ENCODE measurements around the gene TSPAN17.
A peak's percentile ranks its signal among the peaks of the same experiment; 100 is the strongest.
"Not testable (repeated sequence)": the region's sequence is repeated elsewhere in the genome, so short reads cannot be mapped to it uniquely, and the experiment has no call there.

TSPAN17 gene, protein sequence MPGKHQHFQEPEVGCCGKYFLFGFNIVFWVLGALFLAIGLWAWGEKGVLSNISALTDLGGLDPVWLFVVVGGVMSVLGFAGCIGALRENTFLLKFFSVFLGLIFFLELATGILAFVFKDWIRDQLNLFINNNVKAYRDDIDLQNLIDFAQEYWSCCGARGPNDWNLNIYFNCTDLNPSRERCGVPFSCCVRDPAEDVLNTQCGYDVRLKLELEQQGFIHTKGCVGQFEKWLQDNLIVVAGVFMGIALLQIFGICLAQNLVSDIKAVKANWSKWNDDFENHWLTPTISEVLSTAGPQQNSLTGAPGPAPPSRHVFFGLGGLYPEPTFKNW

DNA sequence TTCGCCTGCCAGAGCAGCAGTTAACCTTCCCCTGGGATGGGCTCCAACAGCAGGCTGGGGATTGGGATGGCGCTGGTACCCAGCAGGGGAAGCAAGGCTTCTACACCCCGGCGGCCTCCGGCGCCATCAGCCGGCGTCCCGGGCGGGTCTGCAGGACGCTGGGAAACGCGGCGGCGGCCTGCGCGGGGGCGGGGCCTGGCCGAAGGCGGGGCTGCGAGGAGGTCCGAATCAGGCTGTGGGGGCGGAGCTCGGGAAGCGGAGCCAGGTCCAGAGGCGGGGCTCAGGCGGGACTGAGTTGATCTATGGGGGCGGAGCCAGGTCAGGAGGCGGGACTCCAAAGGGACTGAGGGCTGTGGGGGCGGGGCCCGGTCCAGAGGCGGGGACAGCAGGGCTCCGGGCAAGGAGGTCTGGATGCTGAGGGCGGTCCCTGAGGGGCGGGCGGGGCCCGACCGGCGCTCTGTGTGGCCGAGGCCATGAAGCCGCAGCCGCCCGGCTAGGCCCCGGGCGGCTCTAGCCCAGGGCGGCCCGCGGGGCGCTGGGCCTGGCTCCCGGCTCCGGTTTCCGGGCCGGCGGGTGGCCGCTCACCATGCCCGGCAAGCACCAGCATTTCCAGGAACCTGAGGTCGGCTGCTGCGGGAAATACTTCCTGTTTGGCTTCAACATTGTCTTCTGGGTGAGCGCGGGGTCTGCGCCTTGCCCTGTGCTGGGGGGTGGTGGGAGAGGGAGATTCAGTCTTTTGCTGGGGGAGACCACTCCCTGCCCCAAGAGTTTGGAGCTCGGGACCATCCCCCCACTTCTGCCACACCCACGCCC, at the start of gene TSPAN17:
Gene TSPAN17, plus strand, starts transcription at position 455 of the 813 bp plus-strand sequence. Its CDS starts 132 bp downstream, at position 587.
- peak; percentile 89 to 99 (median 96) for DNase-seq (ENCODE audit: low read depth in 3 of 3)

DNA sequence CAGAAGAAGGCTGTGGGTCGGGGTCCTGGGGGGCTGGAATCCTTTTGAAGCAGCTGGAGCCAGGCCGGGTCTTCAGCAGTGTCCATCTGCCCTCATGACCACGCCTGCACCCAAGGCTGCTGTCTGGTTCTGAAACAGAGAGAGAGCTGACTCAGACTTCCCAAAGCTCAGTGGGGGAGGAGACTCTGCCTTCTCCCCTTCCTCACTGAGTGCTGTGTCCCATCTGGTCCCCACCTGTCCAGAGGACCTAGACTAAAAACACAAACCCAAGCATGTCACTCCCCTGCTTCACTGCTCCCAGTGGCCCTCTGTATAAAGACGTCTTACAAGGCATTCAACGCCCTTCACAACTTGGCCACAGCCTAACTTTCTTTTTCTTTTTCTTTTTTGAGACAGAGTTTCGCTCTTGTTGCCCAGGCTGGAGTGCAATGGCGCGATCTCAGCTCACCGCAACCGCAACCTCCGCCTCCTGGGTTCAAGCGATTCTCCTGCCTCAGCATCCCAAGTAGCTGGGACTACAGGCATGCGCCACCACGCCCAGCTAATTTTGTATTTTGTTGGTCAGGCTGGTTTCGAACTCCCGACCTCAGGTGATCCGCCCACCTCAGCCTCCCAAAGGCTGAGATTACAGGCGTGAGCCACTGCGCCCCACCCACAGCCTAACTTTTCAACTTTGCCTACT, 47.4 kb upstream of the TSPAN17 start:
- DNase-seq (ENCODE audit: low read depth in 3 of 3), result not testable (repeated sequence)

DNA sequence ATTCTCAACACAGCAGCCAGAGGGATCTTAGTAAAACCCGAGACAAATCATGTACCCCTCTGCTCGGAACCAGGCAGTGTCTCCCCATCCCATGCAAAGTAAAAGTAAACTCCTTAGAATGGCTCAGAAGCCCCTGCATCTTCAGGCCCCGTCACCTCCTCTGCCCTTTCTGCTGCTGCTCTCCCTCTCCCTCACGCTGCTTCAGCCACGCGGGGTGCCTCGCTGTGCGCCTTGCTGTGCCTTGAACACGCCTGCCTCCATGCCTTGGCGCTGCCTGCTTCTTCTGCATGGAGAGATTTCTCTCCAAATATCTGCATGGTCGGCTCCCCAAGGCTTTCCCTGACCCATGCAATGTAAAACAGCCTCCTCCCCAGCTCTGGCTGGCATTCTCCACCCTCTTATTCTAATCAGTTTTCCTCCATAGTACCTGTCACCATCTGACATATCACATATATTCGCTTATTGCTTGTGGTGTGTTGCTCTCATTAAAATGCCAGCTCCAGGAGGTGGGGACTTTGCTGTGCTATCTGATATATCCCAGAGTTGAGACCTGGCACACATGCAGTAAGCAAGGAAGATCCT, 45.3 kb upstream of the TSPAN17 start:
- DNase-seq (ENCODE audit: low read depth in 3 of 3), result no peak

DNA sequence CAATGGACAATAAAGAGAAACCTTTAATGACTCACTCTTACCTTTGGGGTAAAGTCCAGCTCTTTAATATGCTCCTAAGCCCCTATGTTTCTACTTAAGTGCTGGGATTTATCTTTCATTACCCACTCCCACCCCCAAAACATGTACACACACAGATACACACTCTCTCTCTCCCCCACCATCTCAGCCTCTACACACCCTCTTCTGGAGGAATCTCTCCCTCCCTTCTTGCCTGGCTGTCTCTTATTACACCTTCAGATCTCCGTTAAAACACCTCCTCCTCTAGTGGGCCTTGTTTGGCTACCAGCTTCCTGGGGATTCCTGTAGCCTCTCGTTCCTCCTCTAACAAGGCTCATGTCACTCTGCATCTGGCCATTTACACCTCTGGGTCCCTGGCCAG, 44.2 kb upstream of the TSPAN17 start:
- DNase-seq (ENCODE audit: low read depth in 3 of 3), result no peak

DNA sequence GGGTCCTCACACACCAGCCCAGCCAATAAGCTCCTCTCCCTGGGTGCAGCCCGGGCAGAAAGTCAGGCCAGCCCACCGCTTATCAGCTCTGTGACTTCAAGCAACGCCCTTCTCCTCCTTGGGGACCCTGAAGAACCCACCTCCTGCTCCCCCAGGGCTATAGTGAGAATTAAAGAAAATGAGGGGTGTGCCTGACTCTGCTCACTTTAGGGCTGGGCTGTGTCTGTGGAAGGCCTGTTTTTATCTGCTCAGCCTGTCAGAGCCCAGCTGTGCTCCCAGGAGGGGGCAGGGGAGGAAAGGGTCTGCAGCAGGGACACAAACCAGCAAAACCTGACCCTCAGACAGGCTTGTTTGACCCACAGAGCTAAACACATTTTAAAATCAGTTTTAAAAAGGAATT, 41.3 kb upstream of the TSPAN17 start:
- DNase-seq (ENCODE audit: low read depth in 3 of 3), result no peak

DNA sequence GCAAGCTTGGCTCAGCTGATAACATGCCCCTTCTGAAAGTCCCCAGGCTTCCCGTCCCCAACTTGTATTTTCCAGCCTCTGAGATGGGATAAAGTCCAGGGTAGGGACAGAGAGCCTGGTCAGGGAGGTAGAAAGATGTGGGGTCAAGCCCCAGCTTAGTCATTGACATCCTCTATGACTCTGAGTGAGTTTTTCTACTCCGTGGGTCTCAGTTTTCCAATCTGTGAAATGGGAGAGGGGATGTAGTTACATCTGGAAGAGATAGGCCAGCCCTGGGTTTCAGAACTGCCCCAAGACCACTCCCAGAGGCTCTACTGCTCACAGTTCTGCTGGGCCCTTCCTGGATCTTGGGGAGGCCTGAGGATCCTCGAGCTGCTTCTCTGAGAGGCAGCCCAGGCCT, 40.4 kb upstream of the TSPAN17 start:
- DNase-seq (ENCODE audit: low read depth in 3 of 3), result no peak

DNA sequence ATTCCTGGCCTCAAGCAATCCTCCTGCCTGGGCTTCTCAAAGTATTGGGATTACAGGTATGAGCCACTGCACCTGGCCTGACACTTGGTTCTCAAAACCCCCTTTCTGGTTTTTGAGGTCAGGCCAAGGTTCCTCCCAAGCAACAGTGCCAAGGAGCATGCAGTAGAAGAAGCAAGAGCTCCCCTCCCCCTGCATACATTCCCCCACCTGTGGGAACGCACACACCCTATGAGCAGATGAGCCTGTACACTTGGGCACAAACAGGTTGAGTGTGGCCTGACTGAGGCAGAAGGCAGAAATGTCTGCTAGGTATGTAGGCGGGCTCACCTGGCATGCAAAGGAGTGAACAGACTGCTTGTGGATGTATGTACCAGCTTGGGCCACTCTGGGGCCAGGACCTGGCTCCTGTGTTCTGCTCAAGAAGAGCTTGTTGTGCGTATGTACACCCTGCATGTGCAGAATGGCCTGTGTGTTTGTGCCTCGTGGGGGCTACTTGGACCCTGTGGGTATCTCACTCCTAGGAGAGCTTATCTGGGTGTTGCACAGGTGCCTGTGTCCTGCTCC, 39.1 kb upstream of the TSPAN17 start:
- DNase-seq (ENCODE audit: low read depth in 3 of 3), result no peak

DNA sequence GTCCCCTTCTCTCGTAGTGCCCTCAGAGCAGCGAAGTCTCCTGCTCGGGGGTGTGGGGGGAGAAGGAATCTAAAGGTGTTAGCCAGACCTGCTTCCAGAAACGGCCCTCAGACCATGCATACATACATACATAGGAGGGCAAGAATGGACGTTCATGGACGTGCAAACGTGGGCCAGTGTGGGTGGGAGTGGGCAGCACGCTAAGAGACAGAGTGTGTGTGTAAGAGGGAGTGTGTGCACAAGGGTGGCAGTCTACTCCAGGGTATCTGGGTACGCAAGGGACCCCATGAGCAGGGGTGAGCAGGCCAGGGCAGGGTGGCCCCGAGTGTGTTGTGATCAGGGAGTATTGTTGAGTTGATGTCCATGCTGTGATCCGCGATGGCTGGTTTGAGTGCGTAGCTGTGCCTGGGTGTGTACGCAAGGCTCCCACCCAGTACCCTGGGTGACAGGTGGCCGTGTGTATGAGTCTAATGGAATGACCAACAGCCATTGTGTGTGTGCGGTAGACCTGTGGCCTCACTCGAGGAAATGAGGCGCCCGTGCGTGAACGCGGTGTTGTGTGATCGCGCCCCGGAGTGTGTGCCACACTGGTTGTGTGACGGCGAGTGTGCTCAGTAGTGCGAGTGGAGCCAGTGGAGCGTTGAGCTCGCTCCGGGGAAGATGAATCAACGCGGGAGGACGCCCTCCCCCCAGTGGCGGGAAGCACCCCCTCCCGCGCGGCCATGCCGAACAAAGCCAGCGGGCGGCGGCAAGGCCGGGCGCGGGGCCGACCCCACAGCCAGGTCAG, 38.2 kb upstream of the TSPAN17 start:
- no peak for DNase-seq (ENCODE audit: low read depth in 3 of 3)

DNA sequence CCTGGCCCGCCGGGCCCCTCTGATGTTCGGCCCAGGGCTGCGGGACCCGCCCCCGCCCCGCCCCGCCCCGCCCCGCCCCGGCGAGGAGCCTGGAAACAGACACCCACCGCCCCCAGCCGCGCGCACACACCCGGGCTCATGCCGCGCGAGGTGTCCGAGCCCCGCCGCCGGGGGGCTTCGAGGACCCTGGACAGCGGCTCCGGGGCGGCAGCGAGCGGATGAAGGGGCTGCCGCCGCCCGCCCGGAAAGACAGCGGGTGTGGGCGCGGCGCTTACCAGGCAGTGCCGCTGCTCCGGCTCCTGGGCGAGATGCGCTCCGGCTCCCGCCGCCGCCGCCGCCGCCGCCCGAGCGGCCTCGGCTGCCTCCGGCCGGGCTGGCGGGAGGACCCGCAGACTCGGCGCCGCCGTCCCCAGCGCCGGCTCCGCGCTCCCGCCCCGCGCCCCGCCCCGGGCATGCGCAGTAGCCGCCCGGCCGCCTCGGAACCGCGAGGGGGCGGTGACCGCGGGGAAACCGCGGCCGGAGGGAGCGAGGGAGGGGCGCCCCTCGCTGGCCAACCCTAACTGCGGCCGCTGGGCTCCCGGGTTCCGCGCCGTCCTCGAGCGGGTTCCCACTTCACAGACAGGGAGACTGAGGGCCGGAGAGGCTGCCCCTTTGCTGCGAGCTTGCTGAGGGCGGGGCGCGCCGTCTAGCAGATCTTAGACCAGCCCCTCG, 37.4 kb upstream of the TSPAN17 start, which contains the start of gene GPRIN1:
Gene GPRIN1, minus strand, starts transcription at position 433 of the 711 bp plus-strand sequence. CDS start 10,322 bp downstream, outside the sequence.
- DNase-seq (ENCODE audit: low read depth in 3 of 3), result peak in 2 of 3 experiments; percentile 16 to 55

DNA sequence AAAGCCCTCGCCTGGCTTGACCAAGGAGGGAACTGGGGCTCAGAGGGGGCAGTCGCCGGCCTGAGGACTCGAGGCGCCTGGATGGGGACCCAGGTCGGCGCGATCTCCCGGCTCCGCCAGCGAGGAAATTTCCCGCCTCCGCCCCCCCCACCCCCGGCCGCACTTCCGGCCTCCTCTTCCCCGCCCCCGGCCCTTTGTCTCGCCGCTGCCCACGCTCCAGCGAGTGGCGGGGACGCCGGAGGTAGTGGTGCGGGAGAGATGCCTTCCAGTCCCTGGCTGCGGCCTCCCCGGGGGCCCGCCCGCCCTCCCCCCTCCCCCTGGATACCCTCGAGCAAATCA, 36.9 kb upstream of the TSPAN17 start:
- no peak for DNase-seq (ENCODE audit: low read depth in 3 of 3)

DNA sequence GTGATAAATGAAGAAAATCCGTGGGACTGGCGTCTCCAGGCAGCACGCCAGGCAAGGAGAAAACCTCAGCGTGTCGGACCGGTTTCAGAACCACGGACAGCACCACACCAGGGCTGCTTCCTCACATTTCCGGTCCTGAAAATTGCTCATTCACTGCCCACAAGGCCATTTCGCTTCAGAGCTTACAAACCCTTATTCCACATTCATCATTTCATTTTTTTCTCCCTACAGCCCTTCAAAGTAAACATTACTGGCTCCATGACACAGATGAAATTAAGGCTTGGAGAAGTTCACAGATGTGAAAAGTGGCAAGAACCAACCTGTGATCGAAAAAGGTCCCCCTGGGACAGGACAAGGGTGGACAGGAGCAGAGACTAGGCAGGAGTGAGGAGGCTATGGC, 35.8 kb upstream of the TSPAN17 start:
- DNase-seq (ENCODE audit: low read depth in 3 of 3), result no peak

DNA sequence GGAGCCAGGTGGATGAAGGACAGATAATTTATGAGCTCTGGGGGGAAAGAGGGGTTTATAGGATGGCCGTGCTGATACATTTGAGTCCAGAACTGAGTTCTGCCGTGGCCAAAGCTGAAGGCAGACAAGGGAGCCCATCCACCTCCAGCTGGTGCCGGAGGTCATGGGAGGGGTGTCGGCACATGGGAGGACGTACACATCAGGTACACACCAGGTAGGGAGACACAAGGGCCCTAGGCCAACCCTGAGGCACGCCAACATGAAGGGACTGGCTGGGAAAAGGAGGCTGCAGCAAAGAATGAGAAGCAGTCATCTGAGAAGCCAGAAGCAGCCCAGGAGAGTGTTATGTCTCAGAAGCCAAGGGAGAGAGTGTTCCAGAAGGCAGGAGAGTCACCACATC, 35.3 kb upstream of the TSPAN17 start:
- no peak for DNase-seq (ENCODE audit: low read depth in 3 of 3)

DNA sequence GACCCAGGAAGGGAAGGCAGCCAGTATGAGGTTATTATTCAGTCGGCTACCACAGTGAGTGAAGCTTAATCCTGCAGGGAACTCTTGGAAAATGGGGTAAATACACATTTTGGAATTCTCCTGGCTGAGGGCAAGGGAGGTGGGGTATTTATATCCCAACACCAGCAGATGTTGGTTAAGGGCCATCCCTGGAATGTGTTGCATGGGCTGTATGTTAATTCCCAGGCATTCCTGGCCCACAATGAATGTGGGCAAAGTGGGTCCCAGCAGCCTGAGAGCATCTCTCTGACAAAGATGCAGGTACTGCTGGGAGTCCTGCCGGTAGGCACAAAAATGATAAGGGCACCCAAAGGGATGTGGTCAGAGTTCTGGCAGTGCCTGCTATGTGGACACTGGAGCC, 34.4 kb upstream of the TSPAN17 start:
- DNase-seq (ENCODE audit: low read depth in 3 of 3), result no peak

DNA sequence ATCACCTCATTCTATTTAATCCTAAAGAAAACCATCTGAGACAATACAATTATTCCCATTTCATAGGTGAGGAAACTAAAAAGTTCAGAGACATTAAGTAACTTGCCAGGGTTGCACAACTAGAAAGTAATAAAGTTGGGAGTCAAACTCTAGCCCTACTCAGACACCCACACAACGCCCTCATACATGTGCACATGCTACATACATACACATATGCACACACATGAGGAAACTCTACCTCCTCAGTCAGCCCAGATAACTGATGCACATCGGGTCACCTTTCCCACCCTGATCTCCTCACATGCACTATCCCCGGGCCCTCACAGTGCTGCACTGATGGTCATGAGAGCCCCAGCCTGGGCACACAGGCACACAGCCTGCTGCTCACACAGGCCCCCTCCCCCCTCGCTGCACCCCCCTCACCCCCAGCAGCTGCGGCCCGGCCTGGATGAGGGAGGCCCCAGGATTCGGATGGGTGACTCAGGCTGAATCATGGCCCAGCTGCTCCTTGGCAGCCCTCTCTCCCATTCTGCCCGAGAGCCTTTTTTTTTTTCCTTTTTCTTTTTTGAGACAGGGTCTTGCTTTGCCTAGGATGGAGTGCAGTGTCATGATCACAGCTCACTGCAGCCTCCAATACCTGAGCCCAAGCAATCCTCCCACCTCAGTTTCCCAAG, 32.3 kb upstream of the TSPAN17 start:
- no peak for DNase-seq (ENCODE audit: low read depth in 3 of 3)

DNA sequence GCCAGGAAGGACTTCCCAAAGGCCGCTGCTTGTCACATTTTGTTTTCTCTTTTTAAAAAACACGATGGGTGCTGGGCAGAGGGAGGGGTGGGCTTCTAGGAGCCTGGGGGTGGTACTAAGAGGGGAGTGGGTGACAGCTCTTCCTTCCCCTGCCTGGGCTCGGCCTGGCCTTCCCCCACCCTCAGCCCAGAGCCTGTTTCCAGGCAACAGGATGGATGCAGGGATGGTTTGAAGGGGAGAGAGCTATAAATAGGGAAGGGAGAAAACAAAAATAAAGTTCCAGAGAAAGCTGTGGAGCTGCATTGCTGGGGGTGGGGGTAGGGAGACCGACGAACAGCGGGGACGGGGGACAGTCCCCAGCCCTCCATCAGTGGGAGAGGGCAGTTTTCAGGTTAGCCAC, 30.8 kb upstream of the TSPAN17 start:
- DNase-seq (ENCODE audit: low read depth in 3 of 3), result no peak

DNA sequence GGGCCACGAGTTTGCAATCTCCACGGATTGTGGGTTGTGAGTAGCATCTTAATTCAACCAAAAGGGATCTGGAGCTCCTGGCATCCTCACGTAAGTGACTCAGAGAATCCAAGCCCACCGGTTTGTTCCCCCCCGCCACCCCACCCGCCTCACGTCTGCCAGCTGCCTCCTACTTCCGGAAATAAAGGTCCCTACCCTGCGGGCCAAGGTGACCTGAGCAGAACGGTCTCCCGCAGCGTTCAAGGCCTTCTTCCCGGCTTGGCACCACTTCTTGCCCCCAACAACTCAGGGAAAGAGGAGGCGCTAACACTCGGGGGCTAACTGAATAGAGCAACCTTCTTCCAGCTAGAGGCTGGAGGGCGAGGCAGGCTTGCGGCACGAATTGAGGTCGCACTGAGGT, 28.5 kb upstream of the TSPAN17 start:
- DNase-seq (ENCODE audit: low read depth in 3 of 3), result no peak

DNA sequence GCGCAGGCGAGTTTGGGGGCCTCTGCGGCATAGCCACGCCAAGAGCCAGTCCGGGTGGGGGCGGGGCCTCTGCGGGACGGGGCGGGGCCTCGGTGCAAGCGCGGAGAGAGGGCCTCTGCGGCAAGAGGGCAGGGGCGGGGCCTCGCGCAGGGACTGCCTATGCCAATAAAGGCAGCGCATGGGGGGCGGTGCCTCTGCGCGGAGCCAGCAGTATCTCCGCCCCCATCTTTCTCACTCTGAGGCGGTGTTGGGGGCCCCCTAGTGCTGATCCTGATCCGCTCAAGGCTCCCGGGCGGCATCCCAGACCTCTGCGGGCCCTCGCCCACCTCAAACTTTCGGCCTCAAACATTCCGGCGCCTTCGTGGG, 28.1 kb upstream of the TSPAN17 start:
- peak; percentile 55 to 66 (median 59) for DNase-seq (ENCODE audit: low read depth in 3 of 3)

DNA sequence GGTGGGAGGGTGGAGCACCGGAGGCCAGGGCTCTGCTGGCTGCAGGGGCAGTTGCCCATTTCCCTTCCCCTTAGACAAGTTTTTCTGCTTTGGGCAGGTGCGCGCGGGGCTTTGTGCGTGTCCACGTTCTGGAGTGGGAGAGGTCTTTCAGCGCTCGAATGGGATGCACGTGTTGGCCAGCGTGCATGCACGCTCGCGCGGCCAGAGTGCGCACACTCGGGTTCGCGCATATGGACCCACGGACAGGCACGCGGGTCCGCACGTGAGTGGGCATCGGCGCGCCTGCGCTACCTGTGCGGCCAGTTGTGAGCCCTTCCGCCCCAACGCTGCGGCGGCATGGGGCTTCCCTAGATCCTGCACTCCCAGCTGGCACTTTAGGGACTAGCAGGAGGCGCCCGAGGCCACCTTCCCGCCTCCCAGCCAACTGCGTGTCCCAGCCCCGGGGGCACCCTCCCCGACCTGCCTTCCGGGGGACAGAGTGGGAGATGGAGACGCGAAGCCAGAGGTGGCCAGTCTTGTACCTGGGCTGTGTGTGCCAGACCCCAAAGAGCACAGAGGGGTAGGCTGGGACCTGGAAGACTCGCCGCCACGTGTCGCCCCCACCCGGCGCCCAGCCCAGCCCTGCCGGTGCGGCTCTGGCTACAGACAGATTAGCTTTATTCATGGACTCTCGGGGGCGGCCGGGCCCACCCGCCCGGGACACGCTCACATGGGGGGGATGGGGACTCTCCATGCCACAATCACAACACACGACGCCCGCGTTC, 27.5 kb upstream of the TSPAN17 start:
- no peak for DNase-seq (ENCODE audit: low read depth in 3 of 3)

DNA sequence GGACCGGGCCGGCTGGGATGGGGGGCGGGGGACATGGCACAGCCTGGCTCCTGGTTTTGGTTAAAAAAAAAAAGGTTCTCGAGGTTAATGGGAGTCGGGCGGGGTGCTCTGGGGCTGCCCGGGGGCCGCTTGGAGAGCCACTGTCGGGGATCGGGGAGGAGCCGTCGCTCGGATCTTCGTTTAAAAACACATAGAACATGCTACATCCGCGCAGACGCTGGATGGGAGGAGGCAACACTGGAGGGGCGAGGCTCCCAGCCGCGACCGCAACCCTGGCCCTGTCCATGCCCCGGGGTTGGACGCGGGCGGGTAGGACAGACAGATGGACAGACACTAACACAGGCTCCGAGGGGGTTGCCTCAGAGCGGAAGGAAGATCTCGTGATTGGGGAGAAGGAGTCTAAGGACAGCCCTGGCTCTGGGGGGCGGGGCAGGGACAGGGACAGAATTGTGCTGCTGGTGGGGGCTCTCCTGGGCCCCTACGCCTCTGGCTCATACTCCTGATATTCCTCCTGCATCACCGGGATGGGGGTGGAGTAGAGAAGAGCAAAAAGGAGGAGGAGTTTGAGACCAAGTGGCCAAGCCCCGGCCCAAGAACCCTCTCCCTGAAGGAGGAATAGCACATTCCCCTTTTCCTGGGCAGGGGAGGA, 26.8 kb upstream of the TSPAN17 start:
- no peak for DNase-seq (ENCODE audit: low read depth in 3 of 3)
